B cell (primary cell): ENCODE measurements around the gene WNT6. TPM values are rescaled to one million over a fixed set of nuclear protein-coding genes. Genes with fewer than 3 reads are reported as not detected.

Source experiments
- ATAC-seq: fragments of 200-7000 bp; cut with Tn5 transposase; one replicate; pipeline ENCODE4 v1.10.0; 2021; ENCODE audit warnings: low read depth, mild to moderate bottlenecking, moderate number of reproducible peaks, moderate library complexity
- CTCF ChIA-PET: fragments of 350-600 bp; sonication (Branson Sonifier 250); formaldehyde crosslinking; loops from one replicate; lab custom pipeline; 2021; ENCODE audit warnings: antibody characterized with exemption, inconsistent platforms; lab: Charles Lee
- POLR2A ChIA-PET: fragments of 350-600 bp; sonication (Branson Sonifier 250); formaldehyde crosslinking; loops from one replicate; lab custom pipeline; 2021; ENCODE audit warnings: antibody characterized with exemption; lab: Charles Lee
- DNase-seq: peaks from one replicate; pipeline ENCODE4 v3.0.0; 2013
- H2AFZ ChIP-seq: 2 replicates; pipeline ENCODE4 v1.6.1; 2012; ENCODE audit warnings: mild to moderate bottlenecking, low read depth, low read length; ENCODE audit not compliant: insufficient read depth, poor library complexity, severe bottlenecking
- H3K27ac ChIP-seq, 2 donors: 1 replicate in 1 of 2; 2 replicates in 1 of 2; pipeline ENCODE4 v1.5.1; 2012 to 2013; ENCODE audit warnings: low read length in 2 of 2, mild to moderate bottlenecking in 2 of 2, moderate library complexity in 1 of 2
- H3K27me3 ChIP-seq, 4 experiments: fragments of 200-600 bp in 1 of 4; sonication (generic) in 1 of 4; replicated peaks in 1 of 4; 1 replicate in 2 of 4; 2 replicates in 2 of 4; pipeline versions ENCODE4 v1.6.1 to v1.7.0; 2013 to 2016; ENCODE audit warnings: low read length in 3 of 4, mild to moderate bottlenecking in 2 of 4, mixed read lengths in 1 of 4, moderate library complexity in 1 of 4; ENCODE audit not compliant: insufficient read depth in 4 of 4, control insufficient read depth in 3 of 4; ENCODE audit errors: control extremely low read depth in 1 of 4
- H3K36me3 ChIP-seq, 2 experiments: replicated peaks in 1 of 2; 1 replicate in 1 of 2; 2 replicates in 1 of 2; pipeline versions ENCODE4 v1.6.1 to v1.7.1; 2013; ENCODE audit warnings: low read length in 1 of 2; ENCODE audit not compliant: insufficient read depth in 2 of 2, control insufficient read depth in 1 of 2; ENCODE audit errors: control extremely low read depth in 1 of 2, extremely low read depth in 1 of 2
- H3K4me1 ChIP-seq, 2 donors: fragments of 200-600 bp in 1 of 2; sonication (generic) in 1 of 2; 1 replicate in 1 of 2; 2 replicates in 1 of 2; pipeline versions ENCODE4 v1.5.1 to v1.6.1; 2013 to 2017; ENCODE audit warnings: low read length in 2 of 2; ENCODE audit not compliant: control insufficient read depth in 2 of 2, insufficient read depth in 2 of 2
- H3K4me2 ChIP-seq: replicated peaks from 2 replicates; pipeline ENCODE3; 2012; ENCODE audit warnings: mild to moderate bottlenecking, low read depth, low read length; ENCODE audit not compliant: poor library complexity, severe bottlenecking
- H3K4me3 ChIP-seq, 5 experiments: fragments of 200-600 bp in 1 of 5; sonication (generic) in 1 of 5; 1 replicate in 3 of 5; 2 replicates in 2 of 5; pipeline versions ENCODE4 v1.5.1 to v1.7.0; 2011 to 2016; ENCODE audit warnings: low read length in 4 of 5, mild to moderate bottlenecking in 4 of 5, low read depth in 2 of 5, control low read depth in 1 of 5, moderate library complexity in 1 of 5; ENCODE audit not compliant: insufficient read depth in 1 of 5; ENCODE audit errors: control extremely low read depth in 1 of 5, extremely low read depth in 1 of 5
- H3K79me2 ChIP-seq: fragments of 200-600 bp; sonication (generic); one replicate; pipeline ENCODE4 v1.6.0; 2016; ENCODE audit warnings: low read length; ENCODE audit not compliant: control insufficient read depth, insufficient read depth
- H3K9ac ChIP-seq: fragments of 200-600 bp; sonication (generic); 2 replicates; pipeline ENCODE4 v1.6.1; 2017; ENCODE audit warnings: mild to moderate bottlenecking, low read length, moderate library complexity
- H3K9me3 ChIP-seq, 3 donors: one replicate each; pipeline versions ENCODE4 v1.6.1 to v1.7.1; 2013; ENCODE audit warnings: low read length in 2 of 3; ENCODE audit not compliant: control insufficient read depth in 2 of 3, insufficient read depth in 1 of 3; ENCODE audit errors: control extremely low read depth in 1 of 3
- H4K20me1 ChIP-seq: 2 replicates; pipeline ENCODE4 v1.6.0; 2012; ENCODE audit warnings: mild to moderate bottlenecking, low read length; ENCODE audit not compliant: insufficient read depth, control insufficient read depth, poor library complexity, severe bottlenecking
- H3K27ac Mint-ChIP-seq: one replicate; pipeline ENCODE4 v1.8.0; 2021; ENCODE audit warnings: mixed read lengths
- H3K27me3 Mint-ChIP-seq: one replicate; pipeline ENCODE4 v1.8.0; 2021; ENCODE audit warnings: mixed read lengths
- H3K4me1 Mint-ChIP-seq: one replicate; pipeline ENCODE4 v1.8.0; 2021; ENCODE audit warnings: mixed read lengths
- H3K4me3 Mint-ChIP-seq: one replicate; pipeline ENCODE4 v1.8.0; 2021; ENCODE audit warnings: mixed read lengths
- H3K9me3 Mint-ChIP-seq: one replicate; pipeline ENCODE4 v1.8.0; 2022; ENCODE audit warnings: mixed read lengths; ENCODE audit not compliant: insufficient read depth
- CTCF ChIP-seq: fragments of 200-600 bp; IDR thresholded peaks from one replicate; pipeline ENCODE4 v1.8.0; 2022; ENCODE audit warnings: antibody characterized with exemption, mild to moderate bottlenecking
- EZH2 ChIP-seq: IDR thresholded peaks from 2 replicates; pipeline ENCODE4 v1.6.1; 2012; ENCODE audit warnings: borderline replicate concordance, low read depth, mild to moderate bottlenecking, moderate library complexity, low read length; ENCODE audit not compliant: insufficient read depth, poor library complexity, severe bottlenecking
- WGBS: methylation state at CpG from one replicate; pipeline ENCODE4 v1.1.5; 2013; ENCODE audit warnings: missing lambda C conversion rate; ENCODE audit not compliant: insufficient coverage; 5-methylcytosine and 5-hydroxymethylcytosine counted together
- intact Hi-C: fragments of 100-400 bp; cut with micrococcal nuclease; formaldehyde crosslinking; loops from one replicate; pipeline ENCODE4 v1.10.0; 2022
- polyA plus RNA-seq: library from polyadenylated mRNA; depleted of rRNA; stranded (reverse); fragments of >200 nt; gene quantifications from 2 replicates; pipeline ENCODE4 v1.2.3, GENCODE V29; 2012
- total RNA-seq, 2 donors: library from RNA; stranded (reverse); fragments of 120-200 nt in 1 of 2; gene quantifications; 1 replicate in 1 of 2; 2 replicates in 1 of 2; pipeline versions ENCODE4 v1.2.3 to v1.2.4, GENCODE V29; 2013 to 2022

The WNT6 gene
- total and polyA plus RNA-seq, 2 donors (not counting 1 experiment from before 2014, with no cell fraction given), result 0.84 to 2.0 TPM

GRCh38 chr2:218863021-218863520 lies 3.5 kb downstream of the WNT6 start:
- Histone ChIP-seq H3K4me1 (peaks cover 23 to 33% of the 10 kb centered on the region in 2 donors), H3K27me3 (peaks cover 0 to 80% (median 44%) of the 10 kb centered on the region in 4 experiments), H3K9me3 (peaks cover 0 to 17% (median 0%) of the 10 kb centered on the region in 3 donors), H3K27ac (no peak overlapping the region), H3K4me2 (no peak overlapping the region), H3K9ac (no peak overlapping the region), H3K4me3 (no peak overlapping the region), H4K20me1 (no peaks in the 10 kb centered on the region), H2AFZ (no peak overlapping the region), H3K36me3 (no peaks in the 10 kb centered on the region), H3K79me2 (no peaks in the 10 kb centered on the region)
- Mint-ChIP-seq H3K27me3 (peaks cover 69% of the 10 kb centered on the region), H3K9me3 (no peaks in the 10 kb centered on the region), H3K4me1 (peaks cover 21% of the 10 kb centered on the region), H3K4me3 (no peak overlapping the region), H3K27ac (peak overlapping the region; percentile 6)
- CTCF ChIA-PET, result interaction anchor here (1.6 to 2.2 kb wide), 2 partner anchors 13 to 35 kb away, joined by 6 to 8 read pairs; no protein-coding TSS in a partner anchor
- no peak for ATAC-seq
- 85% methylated on average over 2 of the region's 3 CpGs for WGBS
- intact Hi-C loops, result no loop called here
- POLR2A ChIA-PET, result no interaction called here
- no peak for TF ChIP-seq CTCF
- TF ChIP-seq EZH2, result no peak
- DNase-seq, result no peak

- DNase-seq (no peak), ATAC-seq (no peak)
- peaks cover 9 to 15% of the 10 kb centered on the region in 2 donors for H3K4me1 ChIP-seq
- Mint-ChIP-seq H3K4me1 (peaks cover 11% of the 10 kb centered on the region), H3K27me3 (peaks cover 53% of the 10 kb centered on the region), H3K4me3 (no peak overlapping the region), H3K9me3 (no peaks in the 10 kb centered on the region), H3K27ac (no peak overlapping the region)
- POLR2A ChIA-PET, result interaction anchor here (0.6 kb wide), 1 partner anchor 51 kb away, joined by 5 read pairs; no protein-coding TSS in a partner anchor
- no peak overlapping the region for H3K9ac ChIP-seq
- H3K36me3 ChIP-seq, result no peaks in the 10 kb centered on the region
- H3K4me3 ChIP-seq, result no peak overlapping the region
- TF ChIP-seq CTCF (no peak), EZH2 (no peak)
- no peak overlapping the region for H3K4me2 ChIP-seq
- H4K20me1 ChIP-seq, result no peaks in the 10 kb centered on the region
- no peak overlapping the region for H2AFZ ChIP-seq
- WGBS, result 93% methylated on average over 2 of the region's 4 CpGs
- H3K9me3 ChIP-seq, result peaks cover 0 to 6% (median 0%) of the 10 kb centered on the region in 3 donors
- H3K79me2 ChIP-seq, result no peaks in the 10 kb centered on the region
- H3K27me3 ChIP-seq, result peaks cover 0 to 66% (median 28%) of the 10 kb centered on the region in 4 experiments
- intact Hi-C loops, result no loop called here
- no peak overlapping the region for H3K27ac ChIP-seq
- CTCF ChIA-PET, result no interaction called here
These were observed 5.8 kb downstream of the WNT6 start for GRCh38 chr2:218865396-218865795.
